NCI-H460 (cell line): ENCODE results near the gene RFX1. TPM values are rescaled to one million over a fixed set of nuclear protein-coding genes. Genes with fewer than 3 reads are reported as not detected.
"Not testable (repeated sequence)": the region's sequence is repeated elsewhere in the genome, so short reads cannot be mapped to it uniquely, and the experiment has no call there.

Experiments
- DNase-seq: peaks from one replicate; pipeline ENCODE4 v3.0.0-alpha.2; 2016; ENCODE audit warnings: low read depth; ENCODE audit errors: extremely low read depth
- total RNA-seq: library from RNA; depleted of rRNA; stranded (reverse); fragments of >200 nt; shearing (Covaris generic); gene quantifications from 2 replicates; pipeline ENCODE4 v1.2.3, GENCODE V29; 2014

The RFX1 gene
- total RNA-seq, 1 experiment from 2014 or later: 2.1 TPM

DNA sequence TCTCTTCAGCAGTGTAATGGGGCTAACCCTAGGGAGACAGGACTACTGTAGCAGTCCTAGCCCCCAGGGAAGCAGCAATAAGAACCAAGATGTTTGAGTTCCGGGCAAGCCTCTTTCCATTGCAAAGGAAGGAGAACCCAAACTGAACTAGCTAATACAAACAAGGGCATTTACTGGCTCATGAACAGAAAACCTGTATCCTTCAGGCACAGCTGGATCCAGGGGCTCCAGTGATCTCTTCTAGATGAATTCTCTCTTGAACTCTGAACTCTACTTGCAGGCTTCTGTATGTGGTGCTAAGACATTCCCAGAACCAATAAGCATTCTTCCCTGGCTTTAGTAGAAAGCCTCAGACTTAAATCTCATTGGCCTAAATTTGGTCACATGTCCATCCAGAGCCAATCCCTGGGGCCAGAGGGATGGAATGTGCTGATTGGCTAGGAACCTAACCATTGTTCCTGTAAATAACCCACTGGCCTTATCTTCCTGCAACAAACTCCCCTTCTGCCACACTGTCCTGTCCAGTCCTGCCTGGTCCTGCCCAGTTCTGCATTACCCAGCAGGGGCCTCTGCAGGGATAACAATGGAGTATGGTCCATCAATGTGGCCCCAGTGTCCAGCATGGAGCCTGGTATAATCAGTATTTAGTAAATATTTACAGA lies 64.0 kb downstream of the RFX1 start:
- no peak for DNase-seq

DNA sequence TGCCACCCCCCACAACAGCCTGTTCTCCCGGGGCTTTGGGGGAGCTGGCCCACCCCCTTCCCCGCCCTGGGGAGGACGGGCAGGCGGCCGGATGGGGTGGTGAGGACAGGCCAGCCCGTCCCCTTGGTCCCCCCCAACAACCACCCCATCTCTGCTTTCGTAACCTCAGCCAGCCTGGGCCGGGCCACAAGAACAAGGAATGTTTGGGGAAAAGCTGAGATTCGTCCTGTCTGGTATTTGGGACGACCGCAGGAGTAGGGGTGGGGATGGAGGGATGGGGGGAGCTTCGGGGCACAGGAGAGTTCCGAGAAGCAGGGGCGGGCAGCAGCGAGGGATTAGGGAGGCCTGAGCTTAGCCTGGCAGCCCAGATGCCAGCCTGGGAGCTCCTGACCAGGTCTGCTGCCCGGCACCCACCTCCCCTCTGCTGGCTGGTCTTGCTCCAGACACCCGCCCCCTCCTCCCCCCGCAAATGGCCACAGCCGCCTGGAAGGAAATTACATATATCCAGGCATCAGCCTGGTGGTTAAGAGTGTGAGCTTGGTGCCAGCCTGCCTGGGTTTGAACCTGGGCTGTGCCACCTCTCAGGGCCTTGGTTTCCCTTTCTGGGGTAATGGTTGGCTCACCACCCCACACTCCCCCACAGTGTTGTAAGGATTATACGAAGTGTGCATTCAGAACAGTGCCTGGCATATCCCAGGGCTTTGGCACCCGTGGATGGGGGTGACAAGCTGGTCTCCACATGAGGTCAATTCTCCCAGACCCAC lies 67.6 kb downstream of the RFX1 start, which contains the start of gene PODNL1:
Gene PODNL1 (minus strand): TSS at position 117 of the 764 bp plus-strand sequence. CDS start 236 bp downstream, outside the sequence.
- DNase-seq: no peak

DNA sequence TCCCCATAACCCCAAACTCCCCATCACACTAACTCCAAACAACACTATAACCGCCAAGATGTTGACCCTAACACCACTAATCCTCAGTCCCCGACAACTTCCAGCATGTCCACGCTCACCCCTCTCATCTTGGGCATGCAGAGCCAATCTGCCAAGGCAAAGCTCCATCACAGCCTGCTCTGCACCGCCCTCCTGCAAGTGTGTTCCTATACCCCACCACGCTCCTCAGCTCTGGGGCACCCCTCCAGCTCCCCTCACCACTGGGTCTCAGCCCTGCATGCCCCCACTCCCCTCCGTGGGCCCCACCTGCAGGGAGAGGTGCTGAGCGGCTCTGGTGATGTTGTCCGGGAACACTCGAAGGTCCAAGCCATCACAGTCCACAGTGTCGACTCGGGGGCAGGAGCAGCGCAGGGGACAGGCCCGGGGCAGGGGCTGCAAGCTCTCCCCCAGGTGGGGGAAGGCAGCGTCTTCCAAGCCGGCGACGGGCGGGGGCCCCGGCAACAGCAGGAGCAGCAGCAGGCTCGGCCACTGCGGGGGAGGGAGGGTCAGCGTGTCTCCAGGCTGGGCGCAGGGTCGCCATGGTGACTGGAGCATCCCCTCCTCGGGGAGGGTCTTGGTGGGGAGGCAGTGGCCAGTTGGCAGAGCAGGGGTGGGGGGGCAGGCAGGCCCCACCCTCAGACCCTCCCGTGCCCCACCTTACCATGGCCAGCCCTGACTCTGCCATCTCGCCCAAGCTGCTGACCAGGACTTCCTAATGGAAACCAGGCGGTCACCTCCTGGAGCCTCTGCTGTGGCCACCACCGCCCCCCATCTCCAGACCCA lies 68.4 kb downstream of the RFX1 start:
- no peak for DNase-seq

DNA sequence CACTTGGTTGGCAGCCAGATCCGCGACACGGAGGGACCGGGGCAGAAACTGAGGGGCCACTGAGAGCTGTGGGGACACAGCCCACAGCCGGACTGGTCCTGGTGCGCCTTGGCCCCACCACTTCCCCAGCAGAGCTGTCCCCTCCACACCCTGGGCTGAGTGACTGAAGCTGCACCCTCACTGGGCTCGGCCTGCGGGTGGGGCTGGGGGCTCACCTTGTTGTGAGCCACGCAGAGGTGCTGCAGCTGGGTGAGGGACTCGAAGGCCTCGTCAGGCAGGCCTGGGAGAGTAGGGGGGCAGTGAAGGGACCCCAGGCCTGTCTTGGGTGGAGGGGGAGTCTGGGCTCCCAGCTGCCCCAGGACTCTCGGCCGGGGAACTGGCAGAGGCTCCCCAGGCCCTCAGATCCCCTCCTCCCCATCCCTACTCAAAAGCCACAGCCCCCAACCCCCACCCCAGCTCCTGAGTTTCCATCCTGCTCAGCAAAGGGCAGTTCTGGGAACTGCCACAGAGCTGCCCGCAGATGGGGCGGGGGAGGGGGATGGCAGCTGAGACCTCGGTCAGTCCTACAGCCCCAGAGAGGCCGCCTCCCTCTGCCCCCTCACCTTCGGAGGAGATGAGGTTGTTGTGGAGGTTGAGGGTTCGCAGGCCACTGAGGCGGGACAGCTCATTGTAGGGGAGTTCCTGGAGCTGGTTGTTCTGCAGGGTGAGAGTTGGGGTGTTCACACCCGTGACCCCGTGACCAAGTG lies 70.2 kb downstream of the RFX1 start:
- no peak for DNase-seq

DNA sequence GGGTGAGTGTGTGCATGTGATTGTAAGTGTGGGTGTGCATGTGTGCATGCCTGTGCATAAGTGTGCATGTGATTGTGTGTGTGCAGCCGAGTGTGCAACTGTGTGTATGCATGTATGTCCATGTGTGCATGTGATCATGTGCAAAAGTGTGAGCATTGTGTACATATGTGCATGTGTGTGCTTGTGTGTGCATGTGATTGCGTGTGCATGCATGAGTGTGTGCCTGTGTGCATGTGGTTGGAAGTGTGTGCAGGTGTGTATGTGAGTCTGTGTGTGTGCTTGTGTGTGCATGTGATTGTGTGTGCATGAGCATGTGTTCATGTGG lies 71.4 kb downstream of the RFX1 start:
- DNase-seq: no peak

DNA sequence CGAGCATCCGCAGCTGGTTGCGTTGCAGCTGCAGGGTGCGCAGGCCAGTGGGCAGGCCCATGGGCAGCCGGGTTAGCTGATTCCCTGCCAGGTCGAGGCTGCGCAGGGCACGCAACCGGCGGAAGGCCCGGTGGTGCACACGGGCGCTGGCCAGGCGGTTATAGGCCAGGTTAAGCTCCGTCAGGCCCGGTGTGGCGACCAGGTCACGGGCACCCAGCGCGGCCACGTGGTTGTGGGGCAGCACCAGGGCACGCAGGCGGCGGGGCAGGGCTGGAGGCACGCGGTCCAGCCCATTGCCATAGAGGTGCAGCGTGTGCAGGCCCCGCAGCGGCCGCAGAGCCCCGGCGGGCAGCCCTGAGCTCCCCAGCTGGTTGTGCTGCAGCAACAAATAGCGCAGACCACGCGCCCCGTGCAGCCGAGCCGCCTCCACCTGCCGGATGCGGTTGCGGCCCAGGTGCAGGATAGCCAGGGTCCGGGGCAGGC lies 73.2 kb downstream of the RFX1 start:
- no peak for DNase-seq

DNA sequence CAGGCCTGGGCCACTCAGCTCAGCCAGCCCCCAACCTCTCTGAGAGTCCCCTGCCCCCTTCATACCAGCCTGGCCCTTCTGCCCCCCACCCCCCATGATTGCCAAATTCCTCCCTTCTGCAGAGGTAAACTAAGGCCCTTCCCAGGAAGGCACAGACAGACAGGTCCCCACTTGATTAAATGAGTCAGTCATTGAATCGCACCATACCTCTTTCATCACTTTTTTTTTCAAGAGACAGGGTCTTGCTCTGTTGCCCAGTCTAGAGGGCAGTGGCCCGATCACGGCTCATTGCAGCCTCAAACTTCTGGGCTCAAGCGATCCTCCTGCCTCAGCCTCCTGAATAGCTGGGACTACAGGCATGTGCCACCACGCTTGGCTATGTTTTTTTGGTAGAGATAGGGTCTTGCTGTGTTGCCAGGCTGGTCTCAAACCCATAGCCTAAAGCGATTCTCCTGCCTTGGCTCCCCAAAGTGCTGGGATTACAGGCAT lies 73.9 kb downstream of the RFX1 start:
- no peak for DNase-seq

DNA sequence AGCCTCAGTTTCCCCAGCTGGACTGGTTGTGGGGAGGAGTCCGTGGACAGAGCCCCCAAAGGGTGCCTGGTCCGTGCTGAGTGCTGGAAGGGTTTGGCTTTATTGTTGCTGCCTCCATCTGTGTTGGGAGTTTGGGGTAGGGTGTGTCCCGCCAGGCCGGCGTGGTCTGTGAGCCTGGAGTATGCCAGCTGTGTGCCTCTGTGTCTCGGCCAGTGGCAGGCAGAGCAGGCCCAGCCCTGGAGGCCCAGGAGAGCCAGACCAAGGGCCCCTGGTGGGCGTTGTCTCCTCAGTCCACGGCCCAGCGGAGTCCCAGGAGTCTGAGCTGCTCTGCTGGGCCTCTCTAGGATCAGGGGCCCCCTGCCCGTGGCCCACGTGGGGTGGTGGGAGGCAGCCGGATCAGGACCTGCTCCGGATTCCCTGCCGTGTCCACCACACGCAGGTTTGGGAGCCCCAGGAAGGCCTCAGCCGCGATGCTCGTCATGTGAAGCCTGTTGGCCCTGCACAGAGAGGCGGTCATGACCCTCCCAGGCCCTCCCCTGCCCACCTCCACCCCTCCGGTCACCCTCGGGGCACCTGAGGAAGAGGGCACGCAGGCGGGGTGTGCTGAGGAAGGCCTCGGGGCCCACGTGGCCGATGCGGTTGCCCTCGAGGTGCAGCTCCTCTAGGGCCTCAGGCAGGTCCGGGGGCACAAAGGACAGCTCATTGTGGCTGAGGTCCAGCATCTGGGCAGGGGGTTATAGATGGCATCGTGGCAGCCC lies 74.5 kb downstream of the RFX1 start:
- DNase-seq: no peak

DNA sequence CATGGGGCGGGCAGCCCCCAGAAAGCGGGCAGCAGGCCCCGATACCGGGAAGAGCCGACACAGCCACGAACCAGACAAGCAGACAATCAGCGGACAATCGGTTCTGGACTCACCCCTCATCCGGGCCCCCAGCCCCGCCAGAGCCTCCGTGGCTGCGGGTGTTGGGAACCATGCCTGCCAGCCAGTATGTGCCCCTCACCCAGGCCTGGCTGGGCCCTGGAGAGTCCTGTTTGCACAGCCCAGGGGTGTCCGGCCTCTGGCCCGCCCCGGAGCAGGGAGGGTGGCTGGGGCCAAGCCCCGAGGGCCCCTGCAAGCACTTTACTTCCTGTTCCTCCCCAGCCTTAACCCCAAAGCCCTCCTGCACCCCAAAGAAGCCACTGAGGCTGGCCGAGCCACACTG lies 75.7 kb downstream of the RFX1 start:
- DNase-seq: no peak

DNA sequence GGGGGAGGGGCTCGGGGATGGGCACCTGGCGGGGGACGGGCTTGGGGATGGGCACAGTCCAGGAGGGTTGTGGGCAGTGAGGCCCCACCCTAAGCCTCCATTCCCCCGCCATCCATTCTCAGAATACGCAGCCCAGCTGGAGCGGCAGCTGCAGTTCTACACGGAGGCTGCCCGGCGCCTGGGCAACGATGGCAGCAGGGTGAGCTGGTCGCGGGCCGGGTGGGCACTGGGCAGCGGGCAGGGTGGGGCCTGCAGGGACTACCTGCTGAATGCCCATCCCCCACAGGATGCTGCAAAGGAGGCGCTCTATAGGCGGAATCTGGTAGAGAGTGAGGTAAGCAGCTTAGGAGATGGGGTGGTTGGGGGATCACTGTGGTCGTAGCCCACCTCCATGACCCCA lies 76.2 kb downstream of the RFX1 start:
- DNase-seq: no peak

DNA sequence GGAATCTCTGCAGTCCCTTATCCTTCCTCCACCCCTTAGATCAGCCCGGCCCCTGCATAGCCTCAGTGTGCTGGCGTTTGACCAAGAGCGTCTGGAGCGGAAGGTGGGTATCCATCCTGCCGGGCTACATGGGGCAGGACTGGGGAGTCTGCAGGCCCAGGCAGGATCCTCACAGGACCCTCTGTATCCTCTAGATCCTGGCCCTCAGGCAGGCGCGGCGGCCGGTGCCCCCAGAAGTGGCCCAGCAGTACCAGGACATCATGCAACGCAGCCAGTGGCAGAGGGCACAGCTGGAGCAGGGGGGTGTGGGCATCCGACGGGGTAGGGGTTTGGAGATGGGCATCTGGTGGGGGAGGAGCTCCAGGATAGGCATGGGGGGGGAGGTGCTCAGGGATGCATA lies 76.8 kb downstream of the RFX1 start:
- no peak for DNase-seq

DNA sequence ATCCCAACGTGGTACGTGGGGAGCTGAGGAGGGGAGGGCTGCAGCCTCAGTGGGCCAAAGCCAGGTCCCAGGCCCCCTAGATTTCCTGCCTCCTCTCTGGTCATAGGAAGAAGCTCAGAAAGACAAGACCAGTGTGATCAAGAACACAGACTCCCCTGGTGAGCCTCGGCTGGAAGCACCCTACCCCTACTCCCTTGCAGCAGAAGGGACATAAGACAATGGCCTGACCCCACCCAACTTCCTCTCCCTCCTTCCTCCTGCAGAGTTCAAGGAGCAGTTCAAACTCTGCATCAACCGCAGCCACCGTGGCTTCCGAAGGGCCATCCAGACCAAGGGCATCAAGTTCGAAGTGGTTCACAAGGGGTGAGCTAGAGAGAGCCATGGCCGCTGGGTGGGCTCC lies 79.4 kb downstream of the RFX1 start:
- no peak for DNase-seq

DNA sequence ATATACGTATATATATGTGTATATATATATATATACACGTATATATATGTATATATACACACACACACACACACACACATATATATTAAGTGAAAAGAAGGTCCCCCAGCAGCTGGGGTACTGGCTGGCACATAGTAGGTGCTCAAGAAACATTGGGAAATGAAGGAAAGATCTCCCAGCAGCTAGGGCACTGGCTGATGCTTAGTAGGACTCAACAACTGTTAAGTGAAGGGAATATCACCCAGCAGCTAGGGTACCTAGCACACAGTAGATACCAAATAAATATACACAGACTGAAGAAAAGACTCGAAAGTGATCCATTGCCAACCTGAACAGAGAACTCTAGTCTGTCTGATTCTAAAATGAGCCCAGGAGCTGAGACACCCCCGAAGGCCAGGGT lies 80.1 kb downstream of the RFX1 start:
- no peak for DNase-seq

DNA sequence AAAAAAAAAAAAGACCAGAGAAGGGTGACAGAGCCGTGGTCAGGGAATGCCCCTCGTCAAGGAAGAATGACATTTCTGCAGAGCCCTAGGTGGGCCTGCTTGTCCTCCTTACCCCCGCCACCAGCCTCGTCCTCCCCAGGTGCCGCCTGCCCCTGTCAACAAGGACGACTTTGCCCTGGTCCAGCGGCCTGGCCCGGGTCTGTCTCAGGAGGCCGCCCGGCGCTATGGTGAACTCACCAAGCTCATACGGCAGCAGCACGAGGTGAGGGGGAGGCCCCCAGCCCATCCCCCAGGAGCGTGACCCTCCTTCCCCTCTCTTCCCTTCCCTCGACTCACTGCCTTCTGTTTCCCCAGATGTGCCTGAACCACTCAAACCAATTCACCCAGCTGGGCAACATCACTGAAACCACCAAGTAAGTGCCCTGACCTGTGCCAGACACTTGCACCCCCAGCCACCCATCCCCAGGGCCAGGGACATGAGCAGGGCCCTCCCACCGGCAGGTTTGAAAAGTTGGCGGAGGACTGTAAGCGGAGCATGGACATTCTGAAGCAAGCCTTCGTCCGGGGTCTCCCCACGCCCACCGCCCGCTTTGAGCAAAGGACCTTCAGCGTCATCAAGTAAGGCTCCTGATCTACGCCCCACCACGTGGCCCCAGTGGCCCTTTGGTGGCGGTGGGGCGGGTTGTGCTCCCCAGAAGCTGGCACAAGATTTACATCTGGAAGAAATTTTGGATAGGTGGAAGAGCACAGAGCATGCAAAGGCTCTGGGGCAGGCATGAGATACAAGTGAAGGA lies 82.7 kb downstream of the RFX1 start:
- no peak for DNase-seq

DNA sequence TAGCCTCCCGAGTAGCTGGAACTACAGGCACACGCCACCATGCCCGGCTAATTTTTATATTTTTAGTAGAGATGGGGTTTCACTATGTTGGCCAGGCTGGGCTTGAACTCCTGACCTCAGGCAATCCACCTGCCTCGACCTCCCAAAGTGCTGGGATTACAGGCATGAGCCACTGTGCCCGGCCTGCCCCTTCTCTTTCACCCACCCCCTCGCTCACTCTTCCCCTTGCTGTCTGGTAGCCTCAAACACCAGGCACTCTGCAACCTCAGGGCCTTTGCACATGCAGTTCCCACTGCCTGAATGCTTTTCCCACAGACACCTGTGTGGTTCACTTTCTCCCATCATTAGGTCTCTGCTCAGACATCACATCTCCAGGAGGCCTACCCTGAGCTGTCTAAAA lies 84.0 kb downstream of the RFX1 start:
- DNase-seq: not testable (repeated sequence)

DNA sequence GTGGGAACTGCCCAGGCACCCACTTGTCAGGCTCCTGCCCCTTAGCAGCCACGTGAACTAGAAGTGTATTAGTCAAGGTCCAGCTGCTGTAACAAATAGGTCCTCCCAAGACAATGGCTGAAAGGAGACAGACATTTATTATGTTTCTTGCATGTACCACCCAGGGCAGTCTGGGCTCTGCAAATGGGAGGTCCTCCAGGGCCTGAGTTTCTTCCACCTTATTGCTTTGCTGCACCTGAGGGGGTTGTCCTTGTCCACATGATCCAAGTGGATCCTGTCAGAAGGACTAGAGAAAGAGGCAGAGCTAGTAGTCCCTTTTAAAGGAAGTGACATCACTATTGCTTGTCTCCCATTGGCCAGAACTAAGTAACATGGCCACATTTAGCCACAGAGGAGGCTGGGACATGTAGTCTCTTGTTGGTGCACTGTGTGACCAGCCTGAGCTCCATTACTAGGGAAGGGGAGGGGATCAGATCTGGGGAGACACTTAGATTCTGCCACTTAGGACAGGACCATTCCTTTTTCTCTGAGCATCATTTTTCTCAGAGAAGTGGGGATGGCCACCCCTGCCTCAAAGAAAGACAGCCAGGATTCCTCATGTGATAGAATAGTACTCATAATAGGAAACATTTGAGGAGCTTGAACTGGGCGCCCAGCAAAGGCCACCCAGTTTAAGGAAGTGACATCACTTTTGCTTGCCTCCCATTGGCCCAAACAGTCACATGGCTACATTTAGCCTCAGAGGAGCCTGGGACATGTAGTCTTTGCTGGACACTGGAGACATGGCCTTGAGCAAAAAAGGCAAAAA lies 85.0 kb downstream of the RFX1 start:
- DNase-seq: no peak

DNA sequence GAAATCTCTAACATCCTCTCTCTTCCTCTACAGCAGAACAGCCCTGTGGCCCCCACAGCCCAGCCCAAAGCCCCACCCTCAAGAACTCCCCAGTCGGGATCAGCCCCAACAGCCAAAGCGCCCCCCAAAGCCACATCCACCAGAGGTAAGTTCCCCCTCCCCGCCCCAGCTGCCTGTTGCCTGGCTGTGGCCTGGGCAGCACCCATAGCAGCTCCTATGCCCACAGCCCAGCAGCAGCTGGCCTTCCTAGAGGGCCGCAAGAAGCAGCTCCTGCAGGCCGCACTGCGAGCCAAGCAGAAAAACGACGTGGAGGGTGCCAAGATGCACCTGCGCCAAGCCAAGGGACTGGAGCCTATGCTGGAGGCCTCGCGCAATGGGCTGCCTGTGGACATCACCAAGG lies 85.6 kb downstream of the RFX1 start:
- no peak for DNase-seq

DNA sequence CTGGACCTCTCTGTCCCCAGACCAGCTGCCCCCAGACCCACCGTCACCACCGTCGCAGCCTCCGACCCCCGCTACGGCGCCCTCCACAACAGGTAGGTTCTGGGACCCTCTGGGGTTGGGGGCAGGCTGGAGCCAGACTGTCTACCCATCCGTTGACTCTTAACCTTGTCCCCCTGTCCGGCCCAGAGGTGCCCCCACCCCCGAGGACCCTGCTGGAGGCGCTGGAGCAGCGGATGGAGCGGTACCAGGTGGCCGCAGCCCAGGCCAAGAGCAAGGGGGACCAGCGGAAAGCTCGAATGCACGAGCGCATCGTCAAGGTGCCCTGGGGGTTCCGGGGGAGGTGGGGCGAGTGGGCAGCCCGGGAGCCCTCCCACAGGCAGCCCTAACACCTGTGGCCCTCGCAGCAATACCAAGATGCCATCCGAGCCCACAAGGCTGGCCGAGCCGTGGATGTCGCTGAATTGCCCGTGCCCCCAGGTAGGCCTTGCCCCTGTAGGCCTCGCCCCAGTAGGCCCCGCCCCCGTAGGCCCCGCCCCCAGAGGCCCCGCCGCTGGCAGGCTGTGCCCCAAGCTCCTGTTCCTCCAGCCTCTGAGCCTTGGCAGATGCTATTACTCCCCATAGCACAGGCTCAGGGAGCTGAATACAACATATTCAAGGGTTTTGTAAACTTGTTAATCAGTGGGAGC lies 87.3 kb downstream of the RFX1 start:
- DNase-seq: no peak
